GM12873 (cell line): Measurements from ENCODE around the gene CCR9.

Source experiments
- CTCF ChIP-seq: IDR thresholded peaks from 2 replicates; pipeline ENCODE4 v1.5.1; 2012; ENCODE audit warnings: low read depth, mild to moderate bottlenecking, moderate library complexity, low read length, control low read depth; ENCODE audit not compliant: insufficient read depth; ENCODE audit errors: missing control alignments

Gene CCR9

GRCh38 chr3:45905755-45906154 lies 19.4 kb downstream of the CCR9 start:
- TF ChIP-seq CTCF = no peak

GRCh38 chr3:45906681-45907407 lies 20.5 kb downstream of the CCR9 start:
- TF ChIP-seq CTCF = peak; percentile 31

GRCh38 chr3:45907769-45908705 lies 21.7 kb downstream of the CCR9 start:
- TF ChIP-seq CTCF = no peak

- TF ChIP-seq CTCF = no peak
Observed at GRCh38 chr3:45908761-45909160, 22.4 kb downstream of the CCR9 start.

- TF ChIP-seq CTCF = no peak
Observed at GRCh38 chr3:45909542-45909941, 23.2 kb downstream of the CCR9 start.

- TF ChIP-seq CTCF = no peak
Observed at GRCh38 chr3:45910892-45911291, 24.5 kb downstream of the CCR9 start.

GRCh38 chr3:45911511-45912226 lies 25.3 kb downstream of the CCR9 start:
- no peak for TF ChIP-seq CTCF
